ENCODE results near the gene TTC21B. TPM values are rescaled to one million over a fixed set of nuclear protein-coding genes. Genes with fewer than 3 reads are reported as not detected.

TTC21B gene
- total RNA-seq, 2 experiments from 2014 or later: 26.2 to 29.8 TPM

DNA sequence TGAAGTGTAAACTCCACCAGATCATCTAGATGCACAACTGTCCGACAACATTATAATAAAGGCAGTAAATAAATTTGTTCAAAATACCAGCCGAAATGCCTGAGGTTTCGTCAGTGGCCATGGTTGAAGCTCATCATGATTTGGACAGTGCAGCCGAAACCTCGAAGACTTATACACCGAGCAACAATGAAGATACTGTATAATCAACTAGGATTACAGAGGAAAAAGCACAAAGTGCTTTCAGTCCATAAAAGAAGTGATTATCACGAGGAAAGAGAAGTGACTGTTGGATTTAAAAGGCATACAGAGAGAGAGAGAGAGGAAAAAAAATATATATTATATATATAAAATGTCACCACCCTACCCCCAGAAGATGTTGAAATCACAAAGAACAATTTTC, 107.5 kb downstream of the TTC21B start:
- Histone ChIP-seq H3K4me2 (ENCODE audit: low read length) (no peak overlapping the region), H3K9me2 (ENCODE audit: insufficient read depth, low read length) (no peaks in the 10 kb centered on the region), H2AFZ (ENCODE audit: low read length) (no peak overlapping the region), H4K20me1 (ENCODE audit: insufficient read depth, low read length) (no peaks in the 10 kb centered on the region), H3K9me3 (ENCODE audit: low read length) (0 out of 2 replicates have a peak, but pooled peaks cover 8% of the 10 kb centered on the region), H3K4me1 (ENCODE audit: insufficient read depth, low read length, poor library complexity, severe bottlenecking) (no peaks in the 10 kb centered on the region), H3K27ac (ENCODE audit: low read depth, low read length, poor library complexity, severe bottlenecking) (no peak overlapping the region), H3K36me3 (ENCODE audit: insufficient read depth, low read length) (no peaks in the 10 kb centered on the region), H3K4me3 (ENCODE audit: low read depth, low read length, poor library complexity, severe bottlenecking) (no peak overlapping the region), H3K79me2 (ENCODE audit: insufficient read depth, low read depth, low read length) (no peaks in the 10 kb centered on the region)
- intact Hi-C loops (cut with micrococcal nuclease; ENCODE audit: unreplicated experiment): no loop called here
- ChIA-PET CTCF (ENCODE audit: unreplicated experiment) (no interaction called here), POLR2A (interaction anchor here (0.6 kb wide), 1 partner anchor 34 kb away, joined by 4 read pairs; no protein-coding TSS in a partner anchor)
- DNase-seq (ENCODE audit: low spot score): no peak
- TF ChIP-seq, protein P1, sequence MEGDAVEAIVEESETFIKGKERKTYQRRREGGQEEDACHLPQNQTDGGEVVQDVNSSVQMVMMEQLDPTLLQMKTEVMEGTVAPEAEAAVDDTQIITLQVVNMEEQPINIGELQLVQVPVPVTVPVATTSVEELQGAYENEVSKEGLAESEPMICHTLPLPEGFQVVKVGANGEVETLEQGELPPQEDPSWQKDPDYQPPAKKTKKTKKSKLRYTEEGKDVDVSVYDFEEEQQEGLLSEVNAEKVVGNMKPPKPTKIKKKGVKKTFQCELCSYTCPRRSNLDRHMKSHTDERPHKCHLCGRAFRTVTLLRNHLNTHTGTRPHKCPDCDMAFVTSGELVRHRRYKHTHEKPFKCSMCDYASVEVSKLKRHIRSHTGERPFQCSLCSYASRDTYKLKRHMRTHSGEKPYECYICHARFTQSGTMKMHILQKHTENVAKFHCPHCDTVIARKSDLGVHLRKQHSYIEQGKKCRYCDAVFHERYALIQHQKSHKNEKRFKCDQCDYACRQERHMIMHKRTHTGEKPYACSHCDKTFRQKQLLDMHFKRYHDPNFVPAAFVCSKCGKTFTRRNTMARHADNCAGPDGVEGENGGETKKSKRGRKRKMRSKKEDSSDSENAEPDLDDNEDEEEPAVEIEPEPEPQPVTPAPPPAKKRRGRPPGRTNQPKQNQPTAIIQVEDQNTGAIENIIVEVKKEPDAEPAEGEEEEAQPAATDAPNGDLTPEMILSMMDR (conservative IDR thresholded peaks at IDR 0.05; ENCODE audit: low read length): no peak
- no peak for TF ChIP-seq EZH2phosphoT487 (IDR thresholded peaks at IDR 0.05; ENCODE audit: borderline replicate concordance, low read depth, low read length)
- BruUV-seq (replicated peaks): no TSS peak

- no peaks in the 10 kb centered on the region for H4K20me1 ChIP-seq (ENCODE audit: insufficient read depth, low read length)
- DNase-seq (ENCODE audit: low spot score): no peak
- intact Hi-C loops (cut with micrococcal nuclease; ENCODE audit: unreplicated experiment): no loop called here
- H3K9me2 ChIP-seq (ENCODE audit: insufficient read depth, low read length): no peaks in the 10 kb centered on the region
- TF ChIP-seq, protein P1 (conservative IDR thresholded peaks at IDR 0.05; ENCODE audit: low read length): no peak
- no peak for TF ChIP-seq EZH2phosphoT487 (IDR thresholded peaks at IDR 0.05; ENCODE audit: borderline replicate concordance, low read depth, low read length)
- POLR2A ChIA-PET: interaction anchor here (0.7 to 1.0 kb wide), 2 partner anchors 8 to 9 kb away, joined by 3 read pairs; no protein-coding TSS in a partner anchor
- H3K9me3 ChIP-seq (ENCODE audit: low read length): no peaks in the 10 kb centered on the region
- H2AFZ ChIP-seq (ENCODE audit: low read length): no peak overlapping the region
- BruUV-seq (replicated peaks): no TSS peak
- H3K79me2 ChIP-seq (ENCODE audit: insufficient read depth, low read depth, low read length): no peaks in the 10 kb centered on the region
- H3K27ac ChIP-seq (ENCODE audit: low read depth, low read length, poor library complexity, severe bottlenecking): no peak overlapping the region
- no peak overlapping the region for H3K4me3 ChIP-seq (ENCODE audit: low read depth, low read length, poor library complexity, severe bottlenecking)
- H3K36me3 ChIP-seq (ENCODE audit: insufficient read depth, low read length): no peaks in the 10 kb centered on the region
- CTCF ChIA-PET (ENCODE audit: unreplicated experiment): no interaction called here
- no peak overlapping the region for H3K4me2 ChIP-seq (ENCODE audit: low read length)
- H3K4me1 ChIP-seq (ENCODE audit: insufficient read depth, low read length, poor library complexity, severe bottlenecking): no peaks in the 10 kb centered on the region
Observed at GRCh38 chr2:165844216-165844615, 109.4 kb downstream of the TTC21B start.

GRCh38 chr2:165843351-165843750, 110.2 kb downstream of the TTC21B start:
- Histone ChIP-seq H4K20me1 (ENCODE audit: insufficient read depth, low read length) (no peaks in the 10 kb centered on the region), H2AFZ (ENCODE audit: low read length) (no peak overlapping the region), H3K4me3 (ENCODE audit: low read depth, low read length, poor library complexity, severe bottlenecking) (no peak overlapping the region), H3K36me3 (ENCODE audit: insufficient read depth, low read length) (no peaks in the 10 kb centered on the region), H3K4me1 (ENCODE audit: insufficient read depth, low read length, poor library complexity, severe bottlenecking) (no peaks in the 10 kb centered on the region), H3K9me3 (ENCODE audit: low read length) (no peaks in the 10 kb centered on the region), H3K9me2 (ENCODE audit: insufficient read depth, low read length) (no peaks in the 10 kb centered on the region), H3K27ac (ENCODE audit: low read depth, low read length, poor library complexity, severe bottlenecking) (no peak overlapping the region), H3K4me2 (ENCODE audit: low read length) (no peak overlapping the region), H3K79me2 (ENCODE audit: insufficient read depth, low read depth, low read length) (no peaks in the 10 kb centered on the region)
- DNase-seq (ENCODE audit: low spot score): no peak
- POLR2A ChIA-PET: no interaction called here
- CTCF ChIA-PET (ENCODE audit: unreplicated experiment): no interaction called here
- intact Hi-C loops (cut with micrococcal nuclease; ENCODE audit: unreplicated experiment): no loop called here
- BruUV-seq (replicated peaks): no TSS peak
- no peak for TF ChIP-seq EZH2phosphoT487 (IDR thresholded peaks at IDR 0.05; ENCODE audit: borderline replicate concordance, low read depth, low read length)
- TF ChIP-seq, protein P1 (conservative IDR thresholded peaks at IDR 0.05; ENCODE audit: low read length): no peak

Measured in OCI-LY7 (cell line).